Colonic mucosa (tissue), 4 donors: ENCODE results near the gene PCSK2. TPM values are rescaled to one million over a fixed set of nuclear protein-coding genes. Genes with fewer than 3 reads are reported as not detected.

Experiments
- DNase-seq: peaks from one replicate; pipeline ENCODE4 v3.0.0-alpha.2; 2020
- H3K27ac ChIP-seq: fragments of 200-600 bp; one replicate; pipeline ENCODE4 v1.8.0; 2021
- H3K27me3 ChIP-seq: fragments of 200-600 bp; one replicate; pipeline ENCODE4 v1.8.0; 2021
- H3K36me3 ChIP-seq: fragments of 200-600 bp; one replicate; pipeline ENCODE4 v1.8.0; 2021
- H3K4me1 ChIP-seq: fragments of 200-600 bp; one replicate; pipeline ENCODE4 v1.8.0; 2021; ENCODE audit warnings: mild to moderate bottlenecking
- H3K4me3 ChIP-seq: fragments of 200-600 bp; one replicate; pipeline ENCODE4 v1.8.0; 2021
- H3K9ac ChIP-seq, 2 donors: one replicate each; pipeline ENCODE4 v1.7.0; 2013; ENCODE audit warnings: control low read depth in 2 of 2, low read depth in 2 of 2, low read length in 2 of 2
- H3K9me3 ChIP-seq: fragments of 200-600 bp; one replicate; pipeline ENCODE4 v1.8.0; 2021
- intact Hi-C: fragments of 100-400 bp; cut with DNase I; formaldehyde crosslinking; loops from one replicate; pipeline ENCODE4 v1.14.1; 2022
- total RNA-seq, 2 donors: library from RNA; stranded (reverse); fragmentation: NEBNext Ultra II Directional in 1 of 2; extraction: Animal tissue kit (Norgen Biotek cat#: 25700) in 1 of 2; gene quantifications; one replicate each; pipeline ENCODE4 v1.2.1, GENCODE V29; 2021
- TF ChIP-seq, protein P1 (sequence below): fragments of 200-600 bp; IDR thresholded peaks from one replicate; pipeline ENCODE4 v1.8.0; 2022; ENCODE audit warnings: antibody characterized with exemption, mild to moderate bottlenecking
- donor health status: healthy.
- donor health status: DM: no; HTN: no; CAD: no.
- donor health status: DM: no; HTN: no; CAD: no.

PCSK2 gene
- total RNA-seq, 2 donors from 2014 or later = 0.32 to 2.0 TPM

DNA sequence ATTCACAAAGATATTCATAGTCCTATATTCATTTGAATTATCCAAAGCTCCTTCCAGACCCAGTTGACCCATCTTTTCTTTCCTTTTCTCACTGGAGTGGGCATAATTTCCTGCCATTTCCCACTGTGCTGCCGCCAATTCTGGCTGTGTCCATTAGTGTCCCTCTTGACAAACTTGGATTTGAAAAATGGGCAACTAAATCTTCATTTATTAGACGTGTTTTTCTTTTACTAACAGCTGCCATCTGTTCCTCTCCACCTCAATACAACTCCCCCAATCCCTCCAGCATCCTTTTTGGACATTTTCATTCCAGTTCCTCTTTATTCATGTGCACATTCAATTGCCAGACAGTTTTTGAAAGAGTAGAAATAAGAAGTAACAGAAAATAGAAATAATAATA is 90.5 kb downstream of the PCSK2 start:
- Histone ChIP-seq H3K36me3 (no peaks in the 10 kb centered on the region), H3K4me3 (no peak overlapping the region), H3K9me3 (no peaks in the 10 kb centered on the region), H3K27ac (no peak overlapping the region), H3K9ac (no peak overlapping the region), H3K27me3 (peaks cover 7% of the 10 kb centered on the region), H3K4me1 (no peaks in the 10 kb centered on the region)
- DNase-seq = no peak
- TF ChIP-seq, protein P1, sequence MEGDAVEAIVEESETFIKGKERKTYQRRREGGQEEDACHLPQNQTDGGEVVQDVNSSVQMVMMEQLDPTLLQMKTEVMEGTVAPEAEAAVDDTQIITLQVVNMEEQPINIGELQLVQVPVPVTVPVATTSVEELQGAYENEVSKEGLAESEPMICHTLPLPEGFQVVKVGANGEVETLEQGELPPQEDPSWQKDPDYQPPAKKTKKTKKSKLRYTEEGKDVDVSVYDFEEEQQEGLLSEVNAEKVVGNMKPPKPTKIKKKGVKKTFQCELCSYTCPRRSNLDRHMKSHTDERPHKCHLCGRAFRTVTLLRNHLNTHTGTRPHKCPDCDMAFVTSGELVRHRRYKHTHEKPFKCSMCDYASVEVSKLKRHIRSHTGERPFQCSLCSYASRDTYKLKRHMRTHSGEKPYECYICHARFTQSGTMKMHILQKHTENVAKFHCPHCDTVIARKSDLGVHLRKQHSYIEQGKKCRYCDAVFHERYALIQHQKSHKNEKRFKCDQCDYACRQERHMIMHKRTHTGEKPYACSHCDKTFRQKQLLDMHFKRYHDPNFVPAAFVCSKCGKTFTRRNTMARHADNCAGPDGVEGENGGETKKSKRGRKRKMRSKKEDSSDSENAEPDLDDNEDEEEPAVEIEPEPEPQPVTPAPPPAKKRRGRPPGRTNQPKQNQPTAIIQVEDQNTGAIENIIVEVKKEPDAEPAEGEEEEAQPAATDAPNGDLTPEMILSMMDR = no peak
- intact Hi-C loops = no loop called here

DNA sequence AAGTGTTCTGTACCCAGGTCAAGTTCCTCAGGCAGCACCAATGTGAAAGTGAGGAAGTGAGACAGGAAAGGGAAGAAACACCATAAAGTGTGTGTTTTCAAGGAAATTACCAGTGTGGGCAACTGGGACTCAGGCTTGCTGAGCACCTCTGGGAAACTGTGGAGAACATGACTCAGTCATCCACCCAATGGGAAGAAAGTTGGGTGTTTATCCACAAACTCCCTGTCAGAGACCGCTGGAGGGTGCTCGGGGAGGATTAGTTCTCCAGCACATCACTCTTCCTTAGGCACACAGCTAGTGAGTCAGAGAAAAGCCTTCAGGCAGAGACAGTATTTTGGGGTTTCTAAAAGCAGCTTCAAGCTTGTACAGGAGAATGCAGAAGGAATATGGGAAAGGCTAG is 93.6 kb downstream of the PCSK2 start:
- H3K27ac ChIP-seq = no peak overlapping the region
- H3K9me3 ChIP-seq = no peaks in the 10 kb centered on the region
- TF ChIP-seq, protein P1 = no peak
- no peak overlapping the region for H3K4me3 ChIP-seq
- no peaks in the 10 kb centered on the region for H3K36me3 ChIP-seq
- no peak for DNase-seq
- peaks cover 3% of the 10 kb centered on the region for H3K27me3 ChIP-seq
- no peak overlapping the region for H3K9ac ChIP-seq
- no peaks in the 10 kb centered on the region for H3K4me1 ChIP-seq
- intact Hi-C loops = no loop called here

DNA sequence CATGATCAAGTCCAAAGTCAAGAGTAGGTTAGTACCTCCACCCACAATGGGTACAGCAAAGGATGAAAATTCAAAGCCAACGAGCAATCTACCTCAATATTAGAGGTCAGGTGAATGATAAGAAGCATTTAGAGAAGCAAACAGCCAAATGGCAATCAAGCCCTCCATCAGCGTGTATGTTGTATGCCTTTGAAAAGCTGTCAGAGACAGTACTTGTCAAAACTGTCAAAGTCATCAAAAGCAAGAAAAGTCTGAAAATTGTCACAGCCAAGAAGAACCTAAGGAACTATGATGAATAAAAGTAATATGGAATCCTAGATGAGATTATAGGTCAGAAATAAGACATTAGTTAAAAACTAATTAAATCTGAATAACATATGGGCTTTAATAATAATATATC is 99.3 kb downstream of the PCSK2 start:
- DNase-seq = no peak
- intact Hi-C loops = no loop called here
- no peaks in the 10 kb centered on the region for H3K9me3 ChIP-seq
- TF ChIP-seq, protein P1 = no peak
- H3K36me3 ChIP-seq = no peaks in the 10 kb centered on the region
- H3K9ac ChIP-seq = no peak overlapping the region
- H3K4me1 ChIP-seq = no peaks in the 10 kb centered on the region
- peaks cover 5% of the 10 kb centered on the region for H3K27me3 ChIP-seq
- no peak overlapping the region for H3K4me3 ChIP-seq
- H3K27ac ChIP-seq = no peak overlapping the region

DNA sequence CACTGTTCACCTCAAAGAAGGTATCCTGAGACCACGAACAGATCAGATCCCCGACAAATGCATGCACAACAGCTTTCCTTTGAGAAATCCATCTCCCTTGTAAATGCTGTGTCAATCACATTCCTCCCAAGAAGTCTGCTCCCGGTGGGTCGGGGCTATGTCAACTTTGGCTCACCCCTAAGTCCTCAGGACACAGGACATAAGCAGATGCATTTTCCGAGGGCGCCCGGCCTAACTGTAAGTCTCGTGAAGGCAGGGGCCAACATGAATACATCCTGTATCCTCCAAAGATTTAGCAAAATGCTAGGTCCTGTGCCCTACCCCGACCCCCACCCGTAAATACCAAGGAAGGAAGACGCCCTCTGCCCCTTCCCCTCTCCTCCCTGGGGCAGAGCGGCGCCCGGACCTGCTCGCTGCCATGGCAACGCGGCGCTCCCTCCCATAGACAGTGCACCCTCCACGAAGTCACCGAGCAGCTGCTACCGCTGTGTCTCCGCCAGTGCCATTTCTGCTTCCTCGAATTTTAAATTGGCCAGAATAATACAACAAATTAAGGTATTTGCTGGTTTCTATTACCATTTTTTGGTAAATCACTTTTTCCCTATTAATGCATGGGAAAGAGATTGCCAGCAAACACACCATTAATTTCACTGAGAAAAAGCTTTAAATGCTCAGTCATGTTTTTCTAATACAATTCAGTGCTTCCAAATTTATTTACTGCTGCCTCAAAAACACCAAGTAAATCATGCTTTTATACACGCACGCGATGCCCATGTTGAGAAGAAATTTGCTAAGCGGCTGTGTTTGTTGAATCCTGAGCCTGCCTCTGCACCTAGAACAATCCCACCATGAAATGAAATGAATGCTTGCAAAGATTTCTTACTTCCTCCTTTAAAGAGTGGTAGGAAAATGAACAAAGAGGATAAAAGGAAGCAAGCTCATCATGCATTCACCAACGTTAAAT is 100.6 kb downstream of the PCSK2 start:
- TF ChIP-seq, protein P1 = no peak
- intact Hi-C loops = no loop called here
- no peak for DNase-seq

DNA sequence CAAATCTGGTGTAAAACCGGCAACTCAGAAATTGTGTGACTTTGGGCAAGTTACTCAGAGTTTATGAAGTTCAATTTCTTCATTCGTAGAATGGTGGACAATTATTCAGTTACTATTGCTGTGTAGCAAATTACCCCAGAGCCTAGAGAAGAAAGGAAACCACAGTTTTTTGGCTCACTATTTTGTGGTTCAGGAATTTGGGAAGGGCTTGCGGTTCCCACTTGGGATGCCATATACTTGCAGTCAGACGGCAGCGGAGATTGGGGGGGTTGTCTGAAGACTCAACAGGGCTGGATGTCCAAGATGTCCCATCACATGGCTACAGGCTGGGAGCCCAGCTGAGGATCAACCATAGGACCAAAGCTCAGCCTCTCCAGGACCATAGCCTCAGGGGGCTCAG is 108.1 kb downstream of the PCSK2 start:
- intact Hi-C loops = no loop called here
- no peaks in the 10 kb centered on the region for H3K27me3 ChIP-seq
- no peak overlapping the region for H3K27ac ChIP-seq
- H3K4me1 ChIP-seq = no peaks in the 10 kb centered on the region
- H3K36me3 ChIP-seq = no peaks in the 10 kb centered on the region
- H3K9me3 ChIP-seq = no peaks in the 10 kb centered on the region
- DNase-seq = no peak
- TF ChIP-seq, protein P1 = no peak
- no peak overlapping the region for H3K4me3 ChIP-seq
- H3K9ac ChIP-seq = no peak overlapping the region

More for the DNA sequence above, 100.6 kb downstream of the PCSK2 start:
- H3K4me3 ChIP-seq = no peak overlapping the region
- H3K36me3 ChIP-seq = no peaks in the 10 kb centered on the region
- H3K27ac ChIP-seq = no peak overlapping the region
- no peak overlapping the region for H3K9ac ChIP-seq
- no peaks in the 10 kb centered on the region for H3K4me1 ChIP-seq
- no peaks in the 10 kb centered on the region for H3K9me3 ChIP-seq
- H3K27me3 ChIP-seq = peaks cover 5% of the 10 kb centered on the region
